Measurements from ENCODE around the gene PCMT1. TPM values are rescaled to one million over a fixed set of nuclear protein-coding genes. Genes with fewer than 3 reads are reported as not detected.

PCMT1 gene
- total and polyA plus RNA-seq, 2 of the 13 experiments (the other 11 are each of a cell fraction or from before 2014, with no cell fraction given), result 112 to 169 TPM

DNA sequence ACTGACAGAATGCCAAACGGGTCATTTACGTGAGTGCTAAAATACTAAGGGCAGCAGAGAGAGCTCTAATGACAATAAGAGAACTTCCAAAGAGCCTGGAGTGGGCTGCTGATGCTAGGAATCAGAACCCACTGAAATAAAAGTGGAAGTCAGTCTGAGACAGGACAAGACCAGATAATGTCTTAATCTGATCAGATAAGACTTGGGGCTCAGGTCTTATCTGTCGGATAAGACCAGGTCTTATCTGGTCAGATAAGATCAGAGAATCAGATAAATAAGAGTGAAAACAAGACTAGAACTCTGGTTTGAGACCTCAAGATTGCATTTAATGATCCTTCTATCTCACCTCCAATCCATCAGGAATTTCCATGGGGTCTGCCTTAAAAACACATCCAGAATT is 96.0 kb downstream of the PCMT1 start (continued):
- TF ChIP-seq, protein P1, sequence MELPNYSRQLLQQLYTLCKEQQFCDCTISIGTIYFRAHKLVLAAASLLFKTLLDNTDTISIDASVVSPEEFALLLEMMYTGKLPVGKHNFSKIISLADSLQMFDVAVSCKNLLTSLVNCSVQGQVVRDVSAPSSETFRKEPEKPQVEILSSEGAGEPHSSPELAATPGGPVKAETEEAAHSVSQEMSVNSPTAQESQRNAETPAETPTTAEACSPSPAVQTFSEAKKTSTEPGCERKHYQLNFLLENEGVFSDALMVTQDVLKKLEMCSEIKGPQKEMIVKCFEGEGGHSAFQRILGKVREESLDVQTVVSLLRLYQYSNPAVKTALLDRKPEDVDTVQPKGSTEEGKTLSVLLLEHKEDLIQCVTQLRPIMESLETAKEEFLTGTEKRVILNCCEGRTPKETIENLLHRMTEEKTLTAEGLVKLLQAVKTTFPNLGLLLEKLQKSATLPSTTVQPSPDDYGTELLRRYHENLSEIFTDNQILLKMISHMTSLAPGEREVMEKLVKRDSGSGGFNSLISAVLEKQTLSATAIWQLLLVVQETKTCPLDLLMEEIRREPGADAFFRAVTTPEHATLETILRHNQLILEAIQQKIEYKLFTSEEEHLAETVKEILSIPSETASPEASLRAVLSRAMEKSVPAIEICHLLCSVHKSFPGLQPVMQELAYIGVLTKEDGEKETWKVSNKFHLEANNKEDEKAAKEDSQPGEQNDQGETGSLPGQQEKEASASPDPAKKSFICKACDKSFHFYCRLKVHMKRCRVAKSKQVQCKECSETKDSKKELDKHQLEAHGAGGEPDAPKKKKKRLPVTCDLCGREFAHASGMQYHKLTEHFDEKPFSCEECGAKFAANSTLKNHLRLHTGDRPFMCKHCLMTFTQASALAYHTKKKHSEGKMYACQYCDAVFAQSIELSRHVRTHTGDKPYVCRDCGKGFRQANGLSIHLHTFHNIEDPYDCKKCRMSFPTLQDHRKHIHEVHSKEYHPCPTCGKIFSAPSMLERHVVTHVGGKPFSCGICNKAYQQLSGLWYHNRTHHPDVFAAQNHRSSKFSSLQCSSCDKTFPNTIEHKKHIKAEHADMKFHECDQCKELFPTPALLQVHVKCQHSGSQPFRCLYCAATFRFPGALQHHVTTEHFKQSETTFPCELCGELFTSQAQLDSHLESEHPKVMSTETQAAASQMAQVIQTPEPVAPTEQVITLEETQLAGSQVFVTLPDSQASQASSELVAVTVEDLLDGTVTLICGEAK (IDR thresholded peaks at IDR 0.05), result no peak
- TF ChIP-seq, protein P1 (CRISPR knock-in tag; IDR thresholded peaks at IDR 0.05), result no peak

DNA sequence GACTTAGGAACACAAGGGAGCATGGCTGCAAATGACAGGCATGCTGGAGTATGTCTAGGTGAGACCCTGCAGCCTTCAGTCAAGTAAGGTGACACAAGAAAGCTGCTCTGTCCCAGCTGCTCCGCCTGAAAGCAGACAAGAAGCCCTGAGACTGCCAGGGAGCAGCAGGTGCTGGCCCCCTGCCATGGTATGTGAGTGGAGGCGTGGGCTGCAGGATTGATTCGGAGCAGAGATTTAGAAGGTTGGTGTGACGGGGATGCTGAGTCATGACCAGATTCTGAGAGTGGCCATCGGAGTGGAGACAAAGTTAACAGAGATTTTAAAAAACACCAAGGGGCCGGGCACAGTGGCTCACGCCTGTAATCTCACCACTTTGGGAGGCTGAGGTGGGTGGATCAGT is 96.8 kb downstream of the PCMT1 start:
- peaks cover 23% of the 10 kb centered on the region for H3K4me1 ChIP-seq (ENCODE audit: insufficient read depth, low read length)
- POLR2A ChIA-PET, result interaction anchor here (1.5 to 3.3 kb wide), 2 partner anchors 15 to 16 kb away, joined by 6 to 56 read pairs; partner anchors contain the start of gene LRP11
- TF ChIP-seq GABPB1 (CRISPR knock-in tag; IDR thresholded peaks at IDR 0.05) (no peak), POGK (CRISPR knock-in tag; conservative IDR thresholded peaks at IDR 0.05) (no peak), ZBTB38 (CRISPR knock-in tag; IDR thresholded peaks at IDR 0.05) (no peak), FOXM1 (CRISPR knock-in tag; IDR thresholded peaks at IDR 0.05) (no peak), GABPA (IDR thresholded peaks at IDR 0.05; ENCODE audit: low read depth, low read length) (no peak), GABPA (CRISPR knock-in tag; IDR thresholded peaks at IDR 0.05; ENCODE audit: low read depth) (no peak), MAFK (conservative IDR thresholded peaks at IDR 0.05 in 1 of 2, IDR thresholded peaks at IDR 0.05 in 1 of 2; ENCODE audit: low read length in 2 of 2) (no peak), LCORL (IDR thresholded peaks at IDR 0.05) (no peak), LCORL (CRISPR knock-in tag; IDR thresholded peaks at IDR 0.05) (no peak), RFX5 (IDR thresholded peaks at IDR 0.05; ENCODE audit: low read depth, low read length) (no peak), U2AF2 (IDR thresholded peaks at IDR 0.05; ENCODE audit: low read depth, low read length) (no peak), NR3C1 (CRISPR knock-in tag; IDR thresholded peaks at IDR 0.05) (no peak)
- peaks cover 6% of the 10 kb centered on the region; the same call in 1 of the 2 replicates for H4K20me1 ChIP-seq (ENCODE audit: insufficient read depth, low read length)
- in situ Hi-C loops (cut with HindIII; ENCODE audit: extremely low pct_ligation_motif_present, low pct_unique_long_range_greater_than_20kb) (loop anchor here (10.0 kb wide), 1 partner anchor 158 kb away; no protein-coding TSS in a partner anchor), intact Hi-C loops (cut with micrococcal nuclease; ENCODE audit: unreplicated experiment) (no loop called here)
- no peaks in the 10 kb centered on the region for H3K27me3 ChIP-seq (ENCODE audit: control insufficient read depth in 1 of 2, insufficient read depth in 2 of 2, low read length in 2 of 2)
- no peaks in the 10 kb centered on the region for H3K79me2 ChIP-seq (ENCODE audit: insufficient read depth, low read length)
- no peak overlapping the region for H3K9ac ChIP-seq (ENCODE audit: insufficient read depth, low read depth, low read length)
- H3K27ac ChIP-seq (ENCODE audit: extremely low read length, insufficient read depth, low read length), result no peak overlapping the region
- H3K4me3 ChIP-seq (replicated peaks in 1 of 3; ENCODE audit: insufficient read depth in 1 of 3, low read depth in 2 of 3, low read length in 3 of 3), result no peak overlapping the region
- 91% methylated on average over 7 of the region's 7 CpGs for WGBS (ENCODE audit: low lambda C conversion rate)
- H3K36me3 ChIP-seq (replicated peaks in 1 of 2; ENCODE audit: control insufficient read depth in 1 of 2, insufficient read depth in 2 of 2, low read length in 2 of 2), result peaks cover 2 to 24% of the 10 kb centered on the region in 2 experiments; a peak in 3 of 5 replicates
- no peak for ATAC-seq
- CTCF ChIA-PET (ENCODE audit: low intra/inter-chr PET ratio, low total read pairs), result no interaction called here
- no TSS peak for BruUV-seq (replicated peaks)
- no peak for DNase-seq (ENCODE audit: low spot score)
- FAIRE-seq, result no peak
- no peaks in the 10 kb centered on the region for H3K9me3 ChIP-seq (ENCODE audit: low read length)
- H2AFZ ChIP-seq (ENCODE audit: low read length), result no peak overlapping the region
- no peak overlapping the region for H3K4me2 ChIP-seq (ENCODE audit: low read depth, low read length)
